HFF-Myc (cell line): ENCODE measurements around the gene DAB2.

Experiments used
- DNase-seq: peaks from one replicate; pipeline ENCODE4 v3.0.0-alpha.2; 2011; ENCODE audit warnings: low read depth; ENCODE audit errors: extremely low read depth
- H3K4me3 ChIP-seq: replicated peaks from 2 replicates; pipeline ENCODE4 v1.5.1; 2011; ENCODE audit warnings: low read depth, mild to moderate bottlenecking, control low read depth, low read length
- CTCF ChIP-seq: IDR thresholded peaks from 2 replicates; pipeline ENCODE4 v1.5.1; 2012; ENCODE audit warnings: mild to moderate bottlenecking, low read depth, low read length, control low read depth; ENCODE audit errors: missing control alignments

DAB2 gene

GRCh38 chr5:39459071-39459470, 34.3 kb upstream of the DAB2 start:
- DNase-seq: peak; percentile 30
- H3K4me3 ChIP-seq: no peak overlapping the region
- no peak for TF ChIP-seq CTCF

GRCh38 chr5:39455645-39456044, 30.9 kb upstream of the DAB2 start:
- no peak for TF ChIP-seq CTCF
- no peak for DNase-seq

GRCh38 chr5:39453606-39454005, 28.8 kb upstream of the DAB2 start:
- DNase-seq: no peak
- TF ChIP-seq CTCF: no peak
- no peak overlapping the region for H3K4me3 ChIP-seq

More at GRCh38 chr5:39455645-39456044, 30.9 kb upstream of the DAB2 start:
- H3K4me3 ChIP-seq: no peak overlapping the region

- TF ChIP-seq CTCF: no peak
- H3K4me3 ChIP-seq: no peak overlapping the region
- no peak for DNase-seq
Observed at GRCh38 chr5:39452846-39453245, 28.1 kb upstream of the DAB2 start.

GRCh38 chr5:39451276-39451941, 26.6 kb upstream of the DAB2 start:
- no peak for TF ChIP-seq CTCF
- no peak for DNase-seq
- H3K4me3 ChIP-seq: no peak overlapping the region

GRCh38 chr5:39450487-39450886, 25.7 kb upstream of the DAB2 start:
- no peak overlapping the region for H3K4me3 ChIP-seq
- TF ChIP-seq CTCF: no peak
- no peak for DNase-seq

- no peak for TF ChIP-seq CTCF
- H3K4me3 ChIP-seq: no peak overlapping the region
- no peak for DNase-seq
Observed at GRCh38 chr5:39449591-39449990, 24.8 kb upstream of the DAB2 start.
